Measurements from ENCODE around the gene RPS6KA6. TPM values are rescaled to one million over a fixed set of nuclear protein-coding genes. Genes with fewer than 3 reads are reported as not detected.

The RPS6KA6 gene
- total RNA-seq, 2 experiments from 2014 or later = not detected

DNA sequence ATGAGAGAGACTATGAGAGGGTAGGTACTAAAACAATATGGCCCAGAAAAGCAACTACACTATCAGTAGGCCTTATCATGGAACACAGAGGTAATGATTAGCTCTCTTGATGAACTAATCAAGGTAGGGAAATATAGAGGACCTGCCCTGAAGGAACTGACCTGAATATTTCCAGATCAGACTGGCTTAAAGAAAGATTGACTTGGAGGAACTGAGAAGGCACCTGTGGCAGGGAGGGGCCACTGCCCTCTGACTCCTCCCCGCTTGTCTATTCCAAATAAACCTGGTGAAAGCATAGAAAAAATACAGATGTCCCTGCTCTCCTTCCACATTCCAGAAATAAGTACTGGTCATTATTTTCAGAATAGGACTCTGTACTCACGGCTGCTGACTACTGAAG is 5.5 kb downstream of the RPS6KA6 start:
- no peak for TF ChIP-seq CTCF (IDR thresholded peaks at IDR 0.05)
- H3K9me3 ChIP-seq (ENCODE audit: control insufficient read depth in 1 of 2, insufficient read depth in 1 of 2, low read length in 2 of 2) = peaks cover 0 to 4% of the 10 kb centered on the region in 2 experiments
- H3K36me3 Mint-ChIP-seq (ENCODE audit: low read depth) = no peaks in the 10 kb centered on the region
- ATAC-seq (ENCODE audit: poor library complexity) = no peak
- ChIA-PET POLR2A (no interaction called here), CTCF (no interaction called here)
- H3K27me3 ChIP-seq (ENCODE audit: control insufficient read depth in 1 of 2, insufficient read depth in 2 of 2, low read length in 2 of 2) = peaks cover 4 to 7% of the 10 kb centered on the region in 2 experiments
- no peaks in the 10 kb centered on the region for H3K4me1 ChIP-seq (ENCODE audit: insufficient read depth, low read length)
- no peaks in the 10 kb centered on the region for H3K9me3 Mint-ChIP-seq
- H3K27ac Mint-ChIP-seq = no peak overlapping the region
- no peak overlapping the region for H3K27ac ChIP-seq (ENCODE audit: low read depth in 1 of 2, low read length in 2 of 2)
- H3K4me1 Mint-ChIP-seq (ENCODE audit: low read depth) = peaks cover 5% of the 10 kb centered on the region
- no peak overlapping the region for H3K4me3 Mint-ChIP-seq
- intact Hi-C loops (cut with DNase I, micrococcal nuclease) = no loop called here
- H3K4me3 ChIP-seq (ENCODE audit: low read length) = no peak overlapping the region
- DNase-seq = no peak
- H3K36me3 ChIP-seq (ENCODE audit: insufficient read depth, low read length) = no peaks in the 10 kb centered on the region
- H3K27me3 Mint-ChIP-seq = peaks cover 18% of the 10 kb centered on the region

DNA sequence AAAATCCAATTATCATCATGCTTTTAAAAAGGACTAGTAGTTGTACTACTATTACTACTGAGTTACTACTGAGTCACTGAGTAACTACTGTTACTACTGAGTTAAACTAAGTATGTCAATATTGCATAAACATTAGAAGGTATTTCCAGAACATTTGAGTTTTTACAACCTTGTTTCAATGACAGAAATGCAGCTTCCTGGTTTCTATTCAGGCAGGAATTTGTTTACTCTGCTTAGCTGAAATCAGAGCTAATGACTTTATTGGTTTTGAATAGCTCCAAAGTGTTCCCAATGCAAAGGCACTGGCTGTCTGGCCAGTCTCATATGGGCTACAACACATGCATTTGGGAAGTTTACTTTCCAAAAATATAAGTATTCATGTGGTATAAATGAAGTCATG is 12.0 kb downstream of the RPS6KA6 start:
- intact Hi-C loops (cut with DNase I, micrococcal nuclease) = no loop called here
- Mint-ChIP-seq H3K36me3 (ENCODE audit: low read depth) (no peaks in the 10 kb centered on the region), H3K27ac (no peak overlapping the region), H3K4me1 (ENCODE audit: low read depth) (no peaks in the 10 kb centered on the region), H3K4me3 (no peak overlapping the region), H3K9me3 (no peaks in the 10 kb centered on the region), H3K27me3 (no peaks in the 10 kb centered on the region)
- ATAC-seq (ENCODE audit: poor library complexity) = no peak
- Histone ChIP-seq H3K36me3 (ENCODE audit: insufficient read depth, low read length) (no peaks in the 10 kb centered on the region), H3K27ac (ENCODE audit: low read depth in 1 of 2, low read length in 2 of 2) (no peak overlapping the region), H3K4me1 (ENCODE audit: insufficient read depth, low read length) (no peaks in the 10 kb centered on the region), H3K27me3 (ENCODE audit: control insufficient read depth in 1 of 2, insufficient read depth in 2 of 2, low read length in 2 of 2) (no peaks in the 10 kb centered on the region), H3K9me3 (ENCODE audit: control insufficient read depth in 1 of 2, insufficient read depth in 1 of 2, low read length in 2 of 2) (no peaks in the 10 kb centered on the region), H3K4me3 (ENCODE audit: low read length) (no peak overlapping the region)
- ChIA-PET CTCF (no interaction called here), POLR2A (no interaction called here)
- no peak for TF ChIP-seq CTCF (IDR thresholded peaks at IDR 0.05)
- DNase-seq = no peak

DNA sequence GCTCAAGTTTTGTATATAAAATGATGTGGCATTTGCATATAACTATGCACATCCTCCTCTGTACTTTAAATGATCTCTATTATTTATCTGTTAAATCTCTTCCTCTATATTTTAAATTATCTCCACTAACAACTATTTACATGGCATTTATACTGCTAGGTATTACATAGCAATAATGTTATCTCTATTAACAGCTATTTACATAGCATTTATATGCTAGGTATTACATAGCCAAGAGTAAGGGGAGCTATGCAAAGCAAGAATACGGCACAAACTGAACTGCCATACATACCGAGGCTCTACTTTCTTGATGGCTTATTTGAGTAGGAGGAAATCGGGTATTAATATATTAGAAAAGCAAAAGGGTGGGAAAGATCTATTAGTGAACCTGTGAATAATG is 12.7 kb downstream of the RPS6KA6 start:
- no peaks in the 10 kb centered on the region for H3K36me3 Mint-ChIP-seq (ENCODE audit: low read depth)
- H3K27me3 ChIP-seq (ENCODE audit: control insufficient read depth in 1 of 2, insufficient read depth in 2 of 2, low read length in 2 of 2) = no peaks in the 10 kb centered on the region
- DNase-seq = no peak
- H3K9me3 Mint-ChIP-seq = peaks cover 3% of the 10 kb centered on the region
- H3K4me1 ChIP-seq (ENCODE audit: insufficient read depth, low read length) = no peaks in the 10 kb centered on the region
- no peaks in the 10 kb centered on the region for H3K4me1 Mint-ChIP-seq (ENCODE audit: low read depth)
- no peaks in the 10 kb centered on the region for H3K36me3 ChIP-seq (ENCODE audit: insufficient read depth, low read length)
- H3K4me3 Mint-ChIP-seq = no peak overlapping the region
- no peak for TF ChIP-seq CTCF (IDR thresholded peaks at IDR 0.05)
- no peak for ATAC-seq (ENCODE audit: poor library complexity)
- CTCF ChIA-PET = no interaction called here
- no peak overlapping the region for H3K27ac ChIP-seq (ENCODE audit: low read depth in 1 of 2, low read length in 2 of 2)
- no peak overlapping the region for H3K4me3 ChIP-seq (ENCODE audit: low read length)
- POLR2A ChIA-PET = no interaction called here
- no peaks in the 10 kb centered on the region for H3K27me3 Mint-ChIP-seq
- H3K27ac Mint-ChIP-seq = no peak overlapping the region
- intact Hi-C loops (cut with DNase I, micrococcal nuclease) = no loop called here
- H3K9me3 ChIP-seq (ENCODE audit: control insufficient read depth in 1 of 2, insufficient read depth in 1 of 2, low read length in 2 of 2) = no peaks in the 10 kb centered on the region
